Activated B cell treated with CpG ODN at 0.5 μM for 24 hours (primary cell): ENCODE results near the gene RIMBP2. TPM values are rescaled to one million over a fixed set of nuclear protein-coding genes. Genes with fewer than 3 reads are reported as not detected.

Source experiments
- ATAC-seq: fragments of 200-7000 bp; cut with Tn5 transposase; one replicate; pipeline ENCODE4 v1.10.0; 2021; ENCODE audit warnings: low read depth, mild to moderate bottlenecking, moderate library complexity
- CTCF ChIA-PET: fragments of 350-600 bp; sonication (Branson Sonifier 250); formaldehyde crosslinking; loops from one replicate; lab custom pipeline; 2021; ENCODE audit warnings: antibody characterized with exemption; lab: Charles Lee
- POLR2A ChIA-PET: fragments of 350-600 bp; sonication (Branson Sonifier 250); formaldehyde crosslinking; loops from one replicate; lab custom pipeline; 2021; ENCODE audit warnings: antibody characterized with exemption; lab: Charles Lee
- DNase-seq: peaks from one replicate; pipeline ENCODE4 v3.0.0; 2022
- H3K27ac Mint-ChIP-seq: one replicate; pipeline ENCODE4 v1.8.0; 2020; ENCODE audit warnings: mixed read lengths
- H3K27me3 Mint-ChIP-seq: one replicate; pipeline ENCODE4 v1.8.0; 2021; ENCODE audit warnings: mixed read lengths
- H3K36me3 Mint-ChIP-seq: one replicate; pipeline ENCODE4 v1.8.0; 2021; ENCODE audit warnings: low read depth, mixed read lengths
- H3K4me1 Mint-ChIP-seq: one replicate; pipeline ENCODE4 v1.8.0; 2021; ENCODE audit warnings: mixed read lengths
- H3K4me3 Mint-ChIP-seq: one replicate; pipeline ENCODE4 v1.8.0; 2020; ENCODE audit warnings: mild to moderate bottlenecking, mixed read lengths
- H3K9me3 Mint-ChIP-seq: one replicate; pipeline ENCODE4 v1.8.0; 2020; ENCODE audit warnings: mixed read lengths
- intact Hi-C: fragments of 100-400 bp; cut with micrococcal nuclease; formaldehyde crosslinking; loops from one replicate; pipeline ENCODE4 v1.15.1; 2024
- total RNA-seq: library from RNA; stranded (reverse); gene quantifications from 2 replicates; pipeline ENCODE4 v1.2.3, GENCODE V29; 2022
- TF ChIP-seq, protein P1 (sequence below): fragments of 200-600 bp; IDR thresholded peaks from one replicate; pipeline ENCODE4 v1.8.0; 2022; ENCODE audit warnings: antibody characterized with exemption, mild to moderate bottlenecking

Gene RIMBP2
- total RNA-seq, 1 donor from 2014 or later: not detected

DNA sequence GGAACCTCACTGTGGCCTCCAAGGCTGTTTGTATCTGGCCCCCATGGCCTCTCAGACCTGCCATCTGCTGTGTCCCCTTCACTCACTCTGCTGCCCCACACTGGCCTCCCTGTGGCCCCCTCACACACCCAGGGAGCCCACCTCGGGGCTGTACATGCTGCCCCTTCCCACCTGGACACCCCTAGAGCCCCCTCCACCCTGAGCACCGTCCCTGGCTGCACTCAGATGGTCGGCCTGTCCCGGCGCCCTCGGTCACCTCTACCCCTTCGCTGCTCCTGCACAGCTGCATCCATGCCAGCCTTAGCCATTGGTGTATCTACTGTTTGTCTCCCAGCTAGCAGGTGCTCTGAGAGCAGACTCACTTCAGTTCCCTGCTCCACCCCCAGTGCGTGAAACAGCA, 144.4 kb downstream of the RIMBP2 start:
- ChIA-PET CTCF (no interaction called here), POLR2A (no interaction called here)
- no peak for DNase-seq
- Mint-ChIP-seq H3K36me3 (no peaks in the 10 kb centered on the region), H3K4me1 (no peaks in the 10 kb centered on the region), H3K27ac (no peak overlapping the region), H3K4me3 (no peak overlapping the region), H3K27me3 (no peaks in the 10 kb centered on the region), H3K9me3 (peaks cover 5% of the 10 kb centered on the region)
- intact Hi-C loops: no loop called here
- TF ChIP-seq, protein P1, sequence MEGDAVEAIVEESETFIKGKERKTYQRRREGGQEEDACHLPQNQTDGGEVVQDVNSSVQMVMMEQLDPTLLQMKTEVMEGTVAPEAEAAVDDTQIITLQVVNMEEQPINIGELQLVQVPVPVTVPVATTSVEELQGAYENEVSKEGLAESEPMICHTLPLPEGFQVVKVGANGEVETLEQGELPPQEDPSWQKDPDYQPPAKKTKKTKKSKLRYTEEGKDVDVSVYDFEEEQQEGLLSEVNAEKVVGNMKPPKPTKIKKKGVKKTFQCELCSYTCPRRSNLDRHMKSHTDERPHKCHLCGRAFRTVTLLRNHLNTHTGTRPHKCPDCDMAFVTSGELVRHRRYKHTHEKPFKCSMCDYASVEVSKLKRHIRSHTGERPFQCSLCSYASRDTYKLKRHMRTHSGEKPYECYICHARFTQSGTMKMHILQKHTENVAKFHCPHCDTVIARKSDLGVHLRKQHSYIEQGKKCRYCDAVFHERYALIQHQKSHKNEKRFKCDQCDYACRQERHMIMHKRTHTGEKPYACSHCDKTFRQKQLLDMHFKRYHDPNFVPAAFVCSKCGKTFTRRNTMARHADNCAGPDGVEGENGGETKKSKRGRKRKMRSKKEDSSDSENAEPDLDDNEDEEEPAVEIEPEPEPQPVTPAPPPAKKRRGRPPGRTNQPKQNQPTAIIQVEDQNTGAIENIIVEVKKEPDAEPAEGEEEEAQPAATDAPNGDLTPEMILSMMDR: no peak
- ATAC-seq: no peak

DNA sequence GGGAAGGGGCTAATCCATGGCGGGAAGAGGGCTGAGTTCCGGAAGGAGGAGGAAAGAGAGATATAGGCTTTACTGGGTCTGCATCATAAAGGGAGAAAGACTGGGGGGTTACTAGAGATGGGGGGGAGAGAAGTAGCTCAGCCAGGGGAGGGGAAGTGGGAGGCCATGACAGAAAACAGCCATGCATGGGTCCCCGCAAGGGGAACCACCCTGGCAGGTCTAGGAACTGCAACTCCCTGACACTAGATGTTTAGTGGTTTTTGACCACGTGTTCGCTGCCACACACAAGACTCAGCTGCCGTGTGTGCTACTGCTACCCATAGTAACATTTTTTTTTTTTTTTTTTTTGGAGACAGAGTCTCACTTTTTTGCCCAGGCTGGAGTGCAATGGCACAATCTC, 145.0 kb downstream of the RIMBP2 start:
- intact Hi-C loops: no loop called here
- ChIA-PET CTCF (no interaction called here), POLR2A (no interaction called here)
- H3K27ac Mint-ChIP-seq: no peak overlapping the region
- H3K4me1 Mint-ChIP-seq: no peaks in the 10 kb centered on the region
- TF ChIP-seq, protein P1: no peak
- ATAC-seq (no peak), DNase-seq (no peak)
- H3K4me3 Mint-ChIP-seq: no peak overlapping the region
- H3K27me3 Mint-ChIP-seq: no peaks in the 10 kb centered on the region
- no peaks in the 10 kb centered on the region for H3K36me3 Mint-ChIP-seq
- H3K9me3 Mint-ChIP-seq: peaks cover 6% of the 10 kb centered on the region

DNA sequence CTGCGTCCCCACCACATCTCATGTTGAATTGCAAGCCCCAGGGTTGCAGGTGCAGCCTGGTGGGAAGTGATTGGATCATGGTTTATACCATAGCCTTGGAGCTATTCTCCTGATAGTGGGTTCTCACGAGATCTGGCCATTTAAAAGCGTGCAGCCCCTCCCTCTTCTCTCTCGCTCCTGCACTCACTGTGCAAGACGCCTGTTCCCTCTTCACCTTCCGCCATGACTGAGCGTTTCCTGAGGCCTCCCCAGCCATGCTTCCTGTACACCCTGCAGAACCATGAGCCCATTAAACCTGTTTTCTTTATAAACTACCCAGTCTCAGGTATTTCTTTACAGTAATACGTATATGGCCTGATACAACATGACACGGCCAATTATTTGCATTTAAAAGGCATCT, 146.6 kb downstream of the RIMBP2 start:
- H3K4me3 Mint-ChIP-seq: no peak overlapping the region
- ChIA-PET CTCF (no interaction called here), POLR2A (no interaction called here)
- H3K27me3 Mint-ChIP-seq: no peaks in the 10 kb centered on the region
- TF ChIP-seq, protein P1: no peak
- DNase-seq (no peak), ATAC-seq (no peak)
- no peaks in the 10 kb centered on the region for H3K4me1 Mint-ChIP-seq
- intact Hi-C loops: no loop called here
- no peaks in the 10 kb centered on the region for H3K36me3 Mint-ChIP-seq
- no peak overlapping the region for H3K27ac Mint-ChIP-seq
- H3K9me3 Mint-ChIP-seq: peaks cover 11% of the 10 kb centered on the region

DNA sequence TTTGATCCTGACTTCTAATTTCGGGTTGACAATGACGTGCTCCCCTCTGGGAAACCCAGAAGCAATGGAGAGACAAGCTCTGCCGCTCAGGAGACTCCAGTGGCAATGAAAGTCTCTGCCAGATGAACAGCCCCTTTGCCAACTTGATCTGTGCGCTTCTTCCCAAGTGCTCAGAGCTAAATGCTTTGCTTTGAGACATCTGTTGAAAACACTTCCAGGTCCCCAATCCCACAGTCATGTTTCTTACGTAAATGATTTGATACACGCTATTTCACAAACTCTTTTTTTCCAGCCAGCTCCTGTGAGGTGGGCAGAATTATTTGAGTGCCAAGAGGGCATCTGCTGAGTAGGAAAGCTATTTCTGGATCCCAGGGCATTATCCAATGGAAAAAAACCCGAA, 147.6 kb downstream of the RIMBP2 start:
- Mint-ChIP-seq H3K27ac (no peak overlapping the region), H3K4me3 (no peak overlapping the region), H3K27me3 (no peaks in the 10 kb centered on the region), H3K9me3 (peaks cover 17% of the 10 kb centered on the region), H3K36me3 (no peaks in the 10 kb centered on the region), H3K4me1 (no peaks in the 10 kb centered on the region)
- TF ChIP-seq, protein P1: no peak
- ATAC-seq: no peak
- ChIA-PET CTCF (no interaction called here), POLR2A (no interaction called here)
- intact Hi-C loops: no loop called here
- DNase-seq: no peak

DNA sequence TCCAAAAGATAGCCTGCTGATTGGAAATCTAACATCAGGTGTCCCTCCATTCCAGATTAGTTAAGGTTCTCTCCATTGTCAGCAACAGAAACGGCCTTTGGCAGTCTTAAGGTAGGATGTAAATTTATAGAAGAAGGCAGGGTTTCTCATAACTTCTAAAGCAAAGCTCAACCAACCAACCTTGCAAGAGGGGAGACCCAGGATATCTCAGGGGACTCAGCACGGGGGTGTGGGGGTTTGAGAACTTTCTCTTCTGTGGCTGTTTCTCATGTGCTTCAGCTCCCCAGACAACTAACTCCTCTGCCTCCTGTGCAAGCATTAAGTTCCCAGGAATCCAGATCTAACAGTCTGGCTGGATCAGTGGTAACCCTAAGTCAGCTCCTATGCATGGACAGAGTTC, 148.1 kb downstream of the RIMBP2 start:
- ATAC-seq: no peak
- no peaks in the 10 kb centered on the region for H3K4me1 Mint-ChIP-seq
- H3K4me3 Mint-ChIP-seq: no peak overlapping the region
- intact Hi-C loops: no loop called here
- H3K27ac Mint-ChIP-seq: no peak overlapping the region
- CTCF ChIA-PET: no interaction called here
- TF ChIP-seq, protein P1: no peak
- DNase-seq: no peak
- no peaks in the 10 kb centered on the region for H3K36me3 Mint-ChIP-seq
- H3K9me3 Mint-ChIP-seq: peaks cover 17% of the 10 kb centered on the region
- no peaks in the 10 kb centered on the region for H3K27me3 Mint-ChIP-seq
- POLR2A ChIA-PET: no interaction called here
